ENCODE data around the gene MYO1A.

The MYO1A gene

DNA sequence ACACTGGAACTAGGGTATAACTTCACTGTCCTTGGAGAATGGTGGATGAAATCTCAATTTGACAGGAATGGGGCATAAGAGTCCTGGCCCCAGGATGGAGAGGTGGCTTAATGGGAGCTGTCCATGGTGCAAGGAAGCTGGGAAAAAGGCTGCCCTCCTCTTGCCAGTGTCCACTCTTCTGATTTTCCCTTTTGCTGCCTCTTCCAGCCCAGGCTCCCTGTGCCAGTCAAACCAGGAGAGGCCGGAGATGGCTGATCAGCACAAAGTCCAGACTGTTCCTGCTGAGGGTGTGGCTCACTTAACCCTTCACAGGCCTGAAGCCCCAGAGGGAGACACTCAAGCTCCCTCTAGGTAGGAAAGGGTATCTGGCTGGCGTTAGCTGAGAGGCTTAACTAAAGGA lies at the start of gene MYO1A:
Gene MYO1A, minus strand, starts transcription at position 240 of the 400 bp plus-strand sequence. CDS start 1,806 bp downstream, outside the sequence.
- Mint-ChIP-seq H3K4me3 (no peak within 1 kb of the TSS), H3K27ac (peak within 1 kb of the TSS; percentile 84)

DNA sequence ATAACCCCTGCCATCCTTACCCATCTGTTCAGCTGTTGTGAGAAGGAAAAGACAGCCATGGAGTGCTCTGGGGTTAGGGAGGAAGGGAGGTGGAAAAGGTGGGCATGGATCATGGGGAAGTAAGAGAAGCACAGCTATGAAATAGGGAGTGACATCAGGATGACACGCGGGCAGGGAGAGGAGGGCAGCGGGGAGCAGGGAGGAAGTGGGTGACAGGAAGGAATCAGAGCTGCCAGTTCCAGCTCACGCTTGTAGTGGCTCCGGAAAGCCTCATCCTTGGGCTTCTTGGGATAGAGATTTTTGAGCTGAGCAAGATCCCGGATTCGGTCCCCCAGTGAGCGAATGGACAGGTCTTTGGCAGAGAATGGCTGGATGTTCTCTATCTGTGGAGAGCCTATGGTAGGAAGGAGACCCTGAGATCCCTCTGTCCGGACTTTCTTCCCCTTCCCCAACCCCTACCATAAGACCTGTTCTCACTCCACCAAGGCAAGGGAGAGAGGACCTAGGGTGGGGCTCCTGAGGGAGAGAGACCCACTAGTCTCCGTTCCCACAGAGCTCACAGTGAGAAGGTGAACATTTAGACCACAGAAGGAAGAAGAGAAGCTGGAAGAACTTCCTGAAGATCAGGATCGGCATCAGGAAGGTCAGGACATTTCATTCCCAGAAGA lies 49.3 kb upstream of the MYO1A start:
- no peaks in the 10 kb centered on the region for H3K9me3 Mint-ChIP-seq
- H3K36me3 Mint-ChIP-seq (ENCODE audit: low read depth) = peaks cover 99% of the 10 kb centered on the region
- no peaks in the 10 kb centered on the region for H3K27me3 Mint-ChIP-seq
- intact Hi-C loops (cut with micrococcal nuclease) = no loop called here
- H3K4me3 Mint-ChIP-seq = peak overlapping the region; percentile 4
- peak overlapping the region; percentile 79 for H3K27ac Mint-ChIP-seq
- H3K4me1 Mint-ChIP-seq (ENCODE audit: low read depth) = peaks cover 84% of the 10 kb centered on the region

More for the DNA sequence above, at the start of gene MYO1A:
- Mint-ChIP-seq H3K27me3 (no peaks in the 10 kb centered on the region), H3K9me3 (no peaks in the 10 kb centered on the region), H3K4me1 (ENCODE audit: low read depth) (peaks cover 65% of the 10 kb centered on the region), H3K36me3 (ENCODE audit: low read depth) (no peaks in the 10 kb centered on the region)
- intact Hi-C loops (cut with micrococcal nuclease) = loop anchor here (5.0 kb wide), 1 partner anchor 43 kb away; the partner anchor contains the start of gene ZBTB39

GRCh38 chr12:57098546-57098945 lies 48.6 kb upstream of the MYO1A start:
- H3K36me3 Mint-ChIP-seq (ENCODE audit: low read depth) = peaks cover 99% of the 10 kb centered on the region
- no peaks in the 10 kb centered on the region for H3K9me3 Mint-ChIP-seq
- intact Hi-C loops (cut with micrococcal nuclease) = no loop called here
- peak overlapping the region; percentile 79 for H3K27ac Mint-ChIP-seq
- no peak overlapping the region for H3K4me3 Mint-ChIP-seq
- H3K27me3 Mint-ChIP-seq = no peaks in the 10 kb centered on the region
- H3K4me1 Mint-ChIP-seq (ENCODE audit: low read depth) = peaks cover 86% of the 10 kb centered on the region

DNA sequence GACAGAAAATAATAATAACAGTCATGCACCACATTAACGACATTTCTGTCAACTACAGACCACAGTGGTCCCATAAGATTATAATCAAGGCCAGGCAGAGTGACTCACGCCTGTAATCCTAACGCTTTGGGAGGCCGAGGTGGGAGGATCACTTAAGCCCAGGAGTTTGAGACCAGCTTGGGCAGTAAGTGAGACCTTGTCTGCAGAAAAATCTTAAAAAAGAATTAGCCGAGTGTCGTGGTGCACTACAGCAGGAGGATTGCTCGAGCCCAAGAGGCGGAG lies 47.6 kb upstream of the MYO1A start:
- Mint-ChIP-seq H3K4me3 (no peak overlapping the region), H3K27ac (no peak overlapping the region), H3K4me1 (ENCODE audit: low read depth) (peaks cover 90% of the 10 kb centered on the region), H3K36me3 (ENCODE audit: low read depth) (peaks cover 100% of the 10 kb centered on the region), H3K27me3 (no peaks in the 10 kb centered on the region), H3K9me3 (no peaks in the 10 kb centered on the region)
- intact Hi-C loops (cut with micrococcal nuclease) = no loop called here

DNA sequence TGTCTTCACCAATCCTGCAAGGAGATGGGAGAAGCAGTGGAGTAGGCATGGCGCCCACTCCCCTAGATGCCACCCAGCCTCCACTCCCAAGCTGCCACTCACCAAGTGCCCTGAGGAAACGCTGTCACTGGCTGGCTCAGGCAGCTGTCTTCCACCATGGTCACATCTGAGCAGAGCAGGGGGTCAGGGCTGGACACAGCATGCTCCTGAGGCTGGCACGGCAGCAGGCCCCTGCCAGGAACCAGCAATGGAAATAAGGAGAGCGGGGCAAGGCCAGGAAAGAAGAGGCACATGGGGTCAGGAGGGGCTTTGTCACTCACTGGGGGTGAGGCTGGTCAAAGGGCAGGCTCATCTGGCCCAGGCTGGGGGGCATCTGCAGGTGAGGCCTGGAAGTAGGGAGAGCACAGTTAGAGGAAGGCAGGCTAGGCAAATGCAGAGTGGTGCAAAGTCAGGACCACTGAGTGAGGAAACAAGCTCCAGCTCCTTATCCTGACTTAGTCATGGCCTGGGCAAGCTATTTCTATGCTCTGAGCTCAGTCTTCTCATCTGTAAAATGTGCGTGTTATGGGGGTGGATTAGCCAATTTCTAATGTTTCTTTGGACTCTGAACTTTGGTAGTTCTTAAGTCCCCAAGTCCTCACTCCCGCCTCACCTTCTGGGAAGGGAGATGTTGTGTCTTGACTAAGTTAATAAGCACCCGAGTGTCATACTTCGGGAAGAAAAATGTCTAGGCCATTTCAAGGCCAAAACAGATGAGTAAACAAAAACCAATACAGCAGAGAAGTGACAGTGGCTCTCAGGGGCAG lies 47.0 kb upstream of the MYO1A start:
- no peaks in the 10 kb centered on the region for H3K9me3 Mint-ChIP-seq
- peaks cover 100% of the 10 kb centered on the region for H3K36me3 Mint-ChIP-seq (ENCODE audit: low read depth)
- no peaks in the 10 kb centered on the region for H3K27me3 Mint-ChIP-seq
- H3K27ac Mint-ChIP-seq = peak overlapping the region; percentile 72
- H3K4me1 Mint-ChIP-seq (ENCODE audit: low read depth) = peaks cover 90% of the 10 kb centered on the region
- intact Hi-C loops (cut with micrococcal nuclease) = no loop called here
- no peak overlapping the region for H3K4me3 Mint-ChIP-seq

DNA sequence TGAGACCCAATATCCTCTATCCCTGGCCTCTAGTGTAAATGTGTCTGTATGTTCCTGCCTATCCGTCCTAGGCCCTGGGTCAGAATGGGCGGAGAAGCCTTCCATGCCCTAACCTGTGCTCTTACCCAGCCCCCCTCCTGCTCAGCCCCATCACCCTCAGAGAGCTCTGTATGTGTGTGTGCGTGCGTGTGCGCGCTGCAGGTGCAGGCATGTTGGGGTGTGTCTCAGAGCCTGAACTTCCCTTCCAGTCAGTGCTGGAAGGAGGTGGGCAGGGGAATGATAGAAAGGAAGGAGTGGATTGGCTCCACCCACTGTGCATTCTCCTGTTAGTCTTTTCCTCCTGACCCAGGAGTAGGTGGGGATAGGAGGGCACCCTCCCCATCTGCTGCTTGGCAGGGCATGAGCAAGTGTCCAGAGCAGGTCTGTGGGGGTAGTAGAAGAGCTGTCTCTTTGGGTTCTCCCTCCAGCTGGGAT lies 46.2 kb upstream of the MYO1A start:
- Mint-ChIP-seq H3K4me3 (no peak overlapping the region), H3K9me3 (no peaks in the 10 kb centered on the region), H3K4me1 (ENCODE audit: low read depth) (peaks cover 92% of the 10 kb centered on the region), H3K27me3 (no peaks in the 10 kb centered on the region), H3K27ac (peak overlapping the region; percentile 72), H3K36me3 (ENCODE audit: low read depth) (peaks cover 100% of the 10 kb centered on the region)
- intact Hi-C loops (cut with micrococcal nuclease) = no loop called here

GRCh38 chr12:57095440-57095839 lies 45.5 kb upstream of the MYO1A start:
- Mint-ChIP-seq H3K4me3 (no peak overlapping the region), H3K9me3 (no peaks in the 10 kb centered on the region), H3K36me3 (ENCODE audit: low read depth) (peaks cover 100% of the 10 kb centered on the region), H3K27me3 (no peaks in the 10 kb centered on the region), H3K27ac (peak overlapping the region; percentile 86), H3K4me1 (ENCODE audit: low read depth) (peaks cover 92% of the 10 kb centered on the region)
- intact Hi-C loops (cut with micrococcal nuclease) = no loop called here

GRCh38 chr12:57094208-57095160 lies 44.6 kb upstream of the MYO1A start:
- no peaks in the 10 kb centered on the region for H3K27me3 Mint-ChIP-seq
- H3K9me3 Mint-ChIP-seq = no peaks in the 10 kb centered on the region
- peaks cover 100% of the 10 kb centered on the region for H3K36me3 Mint-ChIP-seq (ENCODE audit: low read depth)
- H3K4me3 Mint-ChIP-seq = peak overlapping the region; percentile 22
- H3K4me1 Mint-ChIP-seq (ENCODE audit: low read depth) = peaks cover 90% of the 10 kb centered on the region
- peak overlapping the region; percentile 86 for H3K27ac Mint-ChIP-seq
- intact Hi-C loops (cut with micrococcal nuclease) = no loop called here

GRCh38 chr12:57093415-57094207 lies 43.7 kb upstream of the MYO1A start:
- Mint-ChIP-seq H3K9me3 (no peaks in the 10 kb centered on the region), H3K36me3 (ENCODE audit: low read depth) (peaks cover 98% of the 10 kb centered on the region), H3K27me3 (no peaks in the 10 kb centered on the region), H3K4me3 (peak overlapping the region; percentile 53), H3K27ac (peak overlapping the region; percentile 86), H3K4me1 (ENCODE audit: low read depth) (peaks cover 82% of the 10 kb centered on the region)
- intact Hi-C loops (cut with micrococcal nuclease) = loop anchor here (1.0 kb wide), 2 partner anchors 19 to 24 kb away; no protein-coding TSS in a partner anchor

GRCh38 chr12:57092876-57093414 lies 43.0 kb upstream of the MYO1A start:
- intact Hi-C loops (cut with micrococcal nuclease) = loop anchor here (1.0 kb wide), 2 partner anchors 19 to 24 kb away; no protein-coding TSS in a partner anchor
- Mint-ChIP-seq H3K9me3 (no peaks in the 10 kb centered on the region), H3K4me1 (ENCODE audit: low read depth) (peaks cover 84% of the 10 kb centered on the region), H3K4me3 (no peak overlapping the region), H3K27ac (peak overlapping the region; percentile 86), H3K27me3 (no peaks in the 10 kb centered on the region), H3K36me3 (ENCODE audit: low read depth) (peaks cover 94% of the 10 kb centered on the region)

DNA sequence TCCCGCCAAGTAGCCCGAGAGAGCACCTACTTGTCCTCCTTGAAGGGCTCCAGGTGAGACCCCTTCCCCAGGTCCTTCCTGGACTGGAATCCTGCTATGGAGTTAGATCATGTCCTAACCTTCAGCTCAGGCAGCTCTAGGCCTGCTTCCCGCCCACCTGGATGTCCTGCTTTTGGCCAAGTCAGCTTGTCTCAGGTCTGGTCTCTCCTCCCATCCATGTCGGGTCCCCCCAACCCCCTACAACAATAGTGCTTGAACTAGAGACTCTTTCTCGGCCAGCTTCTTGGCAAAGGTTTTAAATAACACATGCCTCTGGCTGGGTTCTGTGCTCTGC lies 42.6 kb upstream of the MYO1A start:
- Mint-ChIP-seq H3K27ac (peak overlapping the region; percentile 86), H3K4me1 (ENCODE audit: low read depth) (peaks cover 89% of the 10 kb centered on the region), H3K9me3 (no peaks in the 10 kb centered on the region), H3K27me3 (no peaks in the 10 kb centered on the region), H3K36me3 (ENCODE audit: low read depth) (peaks cover 94% of the 10 kb centered on the region), H3K4me3 (no peak overlapping the region)
- intact Hi-C loops (cut with micrococcal nuclease) = no loop called here

DNA sequence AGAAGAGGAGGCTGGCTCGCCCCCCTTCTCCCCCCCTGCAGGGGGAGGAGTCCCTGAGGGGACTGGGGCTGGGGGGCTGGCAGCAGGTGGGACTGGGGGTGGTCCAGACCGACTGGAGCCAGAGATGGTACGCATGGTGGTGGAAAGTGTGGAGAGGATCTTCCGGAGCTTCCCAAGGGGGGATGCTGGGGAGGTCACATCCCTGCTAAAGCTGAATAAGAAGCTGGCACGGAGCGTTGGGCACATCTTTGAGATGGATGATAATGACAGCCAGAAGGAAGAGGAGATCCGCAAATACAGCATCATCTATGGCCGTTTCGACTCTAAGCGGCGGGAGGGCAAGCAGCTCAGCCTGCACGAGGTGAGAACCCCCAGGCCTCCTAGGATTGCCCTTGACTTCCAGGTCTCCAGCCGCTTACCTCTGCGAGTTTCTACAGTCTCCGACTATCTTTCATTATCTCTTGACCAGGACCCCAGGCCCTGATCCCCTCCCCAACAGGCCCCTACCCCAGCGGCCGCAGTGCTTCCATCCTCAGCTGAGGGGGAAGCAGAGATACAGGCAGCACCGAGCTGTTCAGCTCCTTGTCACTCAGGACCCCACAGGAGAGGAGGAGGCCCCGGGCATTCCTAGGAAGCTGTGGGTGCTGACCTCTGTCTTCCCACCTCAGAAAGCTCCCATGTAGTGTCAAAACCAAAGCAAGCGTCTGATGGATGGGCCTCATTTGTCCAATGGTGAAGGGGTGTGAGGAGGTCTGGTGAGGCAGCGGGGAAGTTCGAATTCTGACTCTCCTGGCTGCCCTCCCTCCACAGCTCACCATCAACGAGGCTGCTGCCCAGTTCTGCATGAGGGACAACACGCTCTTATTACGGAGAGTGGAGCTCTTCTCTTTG lies 42.0 kb upstream of the MYO1A start:
- intact Hi-C loops (cut with micrococcal nuclease) = no loop called here
- no peaks in the 10 kb centered on the region for H3K9me3 Mint-ChIP-seq
- H3K4me1 Mint-ChIP-seq (ENCODE audit: low read depth) = peaks cover 84% of the 10 kb centered on the region
- peak overlapping the region; percentile 86 for H3K27ac Mint-ChIP-seq
- H3K36me3 Mint-ChIP-seq (ENCODE audit: low read depth) = peaks cover 94% of the 10 kb centered on the region
- H3K4me3 Mint-ChIP-seq = peak overlapping the region; percentile 11
- no peaks in the 10 kb centered on the region for H3K27me3 Mint-ChIP-seq
